ENCODE results near the gene PBXIP1.

GRCh38 chr1:154966111-154966510 lies 10.2 kb upstream of the PBXIP1 start:
- TF ChIP-seq EP300 (IDR thresholded peaks at IDR 0.05) (no peak), CTCF (IDR thresholded peaks at IDR 0.05) (no peak)
